Activated CD4-positive, alpha-beta T cell treated with anti-CD3 and anti-CD28 coated beads for 1 hour (primary cell): Measurements from ENCODE around the gene CELF2.

Source experiments
- DNase-seq: peaks from one replicate; pipeline ENCODE4 v3.0.0-alpha.2; 2020

The CELF2 gene

GRCh38 chr10:11063856-11064255 lies 46.2 kb downstream of the CELF2 start:
- no peak for DNase-seq

GRCh38 chr10:11064832-11065231 lies 47.2 kb downstream of the CELF2 start:
- no peak for DNase-seq

GRCh38 chr10:11065567-11065966 lies 47.9 kb downstream of the CELF2 start:
- no peak for DNase-seq

GRCh38 chr10:11066520-11066919 lies 48.8 kb downstream of the CELF2 start:
- DNase-seq: no peak

GRCh38 chr10:11068861-11069633 lies 51.4 kb downstream of the CELF2 start:
- DNase-seq: no peak

GRCh38 chr10:11073410-11073809 lies 55.7 kb downstream of the CELF2 start:
- no peak for DNase-seq

GRCh38 chr10:11074536-11075267 lies 57.0 kb downstream of the CELF2 start:
- no peak for DNase-seq

GRCh38 chr10:11076221-11076620 lies 58.5 kb downstream of the CELF2 start:
- DNase-seq: no peak

GRCh38 chr10:11080564-11080984 lies 62.9 kb downstream of the CELF2 start:
- DNase-seq: no peak

- no peak for DNase-seq
Measured at GRCh38 chr10:11081408-11081807, 63.7 kb downstream of the CELF2 start.

- DNase-seq: no peak
Measured at GRCh38 chr10:11082526-11082925, 64.9 kb downstream of the CELF2 start.

- no peak for DNase-seq
Measured at GRCh38 chr10:11083051-11083450, 65.4 kb downstream of the CELF2 start.

- no peak for DNase-seq
Measured at GRCh38 chr10:11085545-11085944, 67.9 kb downstream of the CELF2 start.

GRCh38 chr10:11086177-11086840 lies 68.6 kb downstream of the CELF2 start:
- DNase-seq: no peak

GRCh38 chr10:11087372-11087771 lies 69.7 kb downstream of the CELF2 start:
- no peak for DNase-seq

- DNase-seq: no peak
Measured at GRCh38 chr10:11088709-11089108, 71.0 kb downstream of the CELF2 start.

GRCh38 chr10:11089272-11089671 lies 71.6 kb downstream of the CELF2 start:
- DNase-seq: no peak

GRCh38 chr10:11091517-11092102 lies 73.9 kb downstream of the CELF2 start:
- no peak for DNase-seq

- DNase-seq: no peak
Measured at GRCh38 chr10:11093771-11094736, 76.4 kb downstream of the CELF2 start.

GRCh38 chr10:11095374-11095801 lies 77.7 kb downstream of the CELF2 start:
- DNase-seq: no peak

GRCh38 chr10:11096422-11096821 lies 78.8 kb downstream of the CELF2 start:
- no peak for DNase-seq

- DNase-seq: no peak
Measured at GRCh38 chr10:11097686-11098085, 80.0 kb downstream of the CELF2 start.
